ENCODE measurements around the gene GPC1. TPM values are rescaled to one million over a fixed set of nuclear protein-coding genes. Genes with fewer than 3 reads are reported as not detected.

The GPC1 gene
- total and polyA plus RNA-seq, 10 of the 15 experiments (the other 5 are each of a cell fraction or from before 2014, with no cell fraction given) = 0.06 to 0.77 (median 0.23) TPM; not detected in 3

- POLR2A ChIA-PET = no interaction called here
- Histone ChIP-seq H3K36me3 (ENCODE audit: control insufficient read depth in 2 of 2, insufficient read depth in 2 of 2, low read length in 1 of 2) (0 out of 4 replicates have a peak, but pooled peaks cover 0 to 2% of the 10 kb centered on the region in 2 experiments), H4K20me1 (ENCODE audit: control insufficient read depth, insufficient read depth) (no peaks in the 10 kb centered on the region), H3K9ac (ENCODE audit: control insufficient read depth, insufficient read depth, low read length) (no peak overlapping the region), H3K27me3 (replicated peaks in 1 of 2; ENCODE audit: control insufficient read depth in 2 of 2, insufficient read depth in 2 of 2, low read length in 1 of 2) (no peaks in the 10 kb centered on the region), H3K4me1 (ENCODE audit: control insufficient read depth, insufficient read depth, low read length) (no peaks in the 10 kb centered on the region), H3K9me3 (replicated peaks; ENCODE audit: control insufficient read depth, insufficient read depth, low read length) (no peaks in the 10 kb centered on the region), H2AFZ (ENCODE audit: control insufficient read depth, low read depth, low read length) (no peak overlapping the region), H3K4me2 (ENCODE audit: control insufficient read depth, insufficient read depth) (no peak overlapping the region), H3K4me3 (no peak overlapping the region), H3K79me2 (ENCODE audit: control insufficient read depth, insufficient read depth, low read length) (no peaks in the 10 kb centered on the region), H3K27ac (ENCODE audit: control insufficient read depth, insufficient read depth) (no peak overlapping the region)
- RAD21 ChIA-PET (ENCODE audit: unreplicated experiment) = no interaction called here
- in situ Hi-C loops (cut with MboI) = loop anchor here (25.0 kb wide), 1 partner anchor 336 kb away; no protein-coding TSS in a partner anchor
- no peak for FAIRE-seq
- ATAC-seq = no peak
- TF ChIP-seq SMAD1 (IDR thresholded peaks at IDR 0.05; ENCODE audit: low read depth, partially characterized antibody) (no peak), RUNX3 (IDR thresholded peaks at IDR 0.05; ENCODE audit: low read length) (no peak), SMC3 (IDR thresholded peaks at IDR 0.05; ENCODE audit: borderline replicate concordance, low read length) (no peak), BRCA1 (IDR thresholded peaks at IDR 0.05; ENCODE audit: low read depth, low read length) (no peak), CBFB (IDR thresholded peaks at IDR 0.05; ENCODE audit: low read depth) (no peak), ZNF622 (IDR thresholded peaks at IDR 0.05) (no peak), CHD4 (IDR thresholded peaks at IDR 0.05) (no peak), POU2F2 (IDR thresholded peaks at IDR 0.05; ENCODE audit: borderline replicate concordance, low read depth, low read length) (no peak), FOS (IDR thresholded peaks at IDR 0.05; ENCODE audit: borderline replicate concordance, extremely low read depth, insufficient read length) (no peak), KAT2A (conservative IDR thresholded peaks at IDR 0.05; ENCODE audit: control insufficient read depth, low read depth, low read length) (no peak), SUZ12 (IDR thresholded peaks at IDR 0.05; ENCODE audit: unreplicated experiment) (no peak), NFXL1 (IDR thresholded peaks at IDR 0.05; ENCODE audit: borderline replicate concordance) (no peak), IKZF2 (IDR thresholded peaks at IDR 0.05) (no peak), ZSCAN29 (IDR thresholded peaks at IDR 0.05) (no peak), TCF12 (IDR thresholded peaks at IDR 0.05; ENCODE audit: low read depth, low read length) (no peak)
- TF ChIP-seq, protein P1, sequence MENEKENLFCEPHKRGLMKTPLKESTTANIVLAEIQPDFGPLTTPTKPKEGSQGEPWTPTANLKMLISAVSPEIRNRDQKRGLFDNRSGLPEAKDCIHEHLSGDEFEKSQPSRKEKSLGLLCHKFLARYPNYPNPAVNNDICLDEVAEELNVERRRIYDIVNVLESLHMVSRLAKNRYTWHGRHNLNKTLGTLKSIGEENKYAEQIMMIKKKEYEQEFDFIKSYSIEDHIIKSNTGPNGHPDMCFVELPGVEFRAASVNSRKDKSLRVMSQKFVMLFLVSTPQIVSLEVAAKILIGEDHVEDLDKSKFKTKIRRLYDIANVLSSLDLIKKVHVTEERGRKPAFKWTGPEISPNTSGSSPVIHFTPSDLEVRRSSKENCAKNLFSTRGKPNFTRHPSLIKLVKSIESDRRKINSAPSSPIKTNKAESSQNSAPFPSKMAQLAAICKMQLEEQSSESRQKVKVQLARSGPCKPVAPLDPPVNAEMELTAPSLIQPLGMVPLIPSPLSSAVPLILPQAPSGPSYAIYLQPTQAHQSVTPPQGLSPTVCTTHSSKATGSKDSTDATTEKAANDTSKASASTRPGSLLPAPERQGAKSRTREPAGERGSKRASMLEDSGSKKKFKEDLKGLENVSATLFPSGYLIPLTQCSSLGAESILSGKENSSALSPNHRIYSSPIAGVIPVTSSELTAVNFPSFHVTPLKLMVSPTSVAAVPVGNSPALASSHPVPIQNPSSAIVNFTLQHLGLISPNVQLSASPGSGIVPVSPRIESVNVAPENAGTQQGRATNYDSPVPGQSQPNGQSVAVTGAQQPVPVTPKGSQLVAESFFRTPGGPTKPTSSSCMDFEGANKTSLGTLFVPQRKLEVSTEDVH (IDR thresholded peaks at IDR 0.05; ENCODE audit: low read depth, partially characterized antibody) = no peak
- TF ChIP-seq, protein P2, sequence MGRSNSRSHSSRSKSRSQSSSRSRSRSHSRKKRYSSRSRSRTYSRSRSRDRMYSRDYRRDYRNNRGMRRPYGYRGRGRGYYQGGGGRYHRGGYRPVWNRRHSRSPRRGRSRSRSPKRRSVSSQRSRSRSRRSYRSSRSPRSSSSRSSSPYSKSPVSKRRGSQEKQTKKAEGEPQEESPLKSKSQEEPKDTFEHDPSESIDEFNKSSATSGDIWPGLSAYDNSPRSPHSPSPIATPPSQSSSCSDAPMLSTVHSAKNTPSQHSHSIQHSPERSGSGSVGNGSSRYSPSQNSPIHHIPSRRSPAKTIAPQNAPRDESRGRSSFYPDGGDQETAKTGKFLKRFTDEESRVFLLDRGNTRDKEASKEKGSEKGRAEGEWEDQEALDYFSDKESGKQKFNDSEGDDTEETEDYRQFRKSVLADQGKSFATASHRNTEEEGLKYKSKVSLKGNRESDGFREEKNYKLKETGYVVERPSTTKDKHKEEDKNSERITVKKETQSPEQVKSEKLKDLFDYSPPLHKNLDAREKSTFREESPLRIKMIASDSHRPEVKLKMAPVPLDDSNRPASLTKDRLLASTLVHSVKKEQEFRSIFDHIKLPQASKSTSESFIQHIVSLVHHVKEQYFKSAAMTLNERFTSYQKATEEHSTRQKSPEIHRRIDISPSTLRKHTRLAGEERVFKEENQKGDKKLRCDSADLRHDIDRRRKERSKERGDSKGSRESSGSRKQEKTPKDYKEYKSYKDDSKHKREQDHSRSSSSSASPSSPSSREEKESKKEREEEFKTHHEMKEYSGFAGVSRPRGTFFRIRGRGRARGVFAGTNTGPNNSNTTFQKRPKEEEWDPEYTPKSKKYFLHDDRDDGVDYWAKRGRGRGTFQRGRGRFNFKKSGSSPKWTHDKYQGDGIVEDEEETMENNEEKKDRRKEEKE (IDR thresholded peaks at IDR 0.05) = no peak
- TF ChIP-seq, protein P3, sequence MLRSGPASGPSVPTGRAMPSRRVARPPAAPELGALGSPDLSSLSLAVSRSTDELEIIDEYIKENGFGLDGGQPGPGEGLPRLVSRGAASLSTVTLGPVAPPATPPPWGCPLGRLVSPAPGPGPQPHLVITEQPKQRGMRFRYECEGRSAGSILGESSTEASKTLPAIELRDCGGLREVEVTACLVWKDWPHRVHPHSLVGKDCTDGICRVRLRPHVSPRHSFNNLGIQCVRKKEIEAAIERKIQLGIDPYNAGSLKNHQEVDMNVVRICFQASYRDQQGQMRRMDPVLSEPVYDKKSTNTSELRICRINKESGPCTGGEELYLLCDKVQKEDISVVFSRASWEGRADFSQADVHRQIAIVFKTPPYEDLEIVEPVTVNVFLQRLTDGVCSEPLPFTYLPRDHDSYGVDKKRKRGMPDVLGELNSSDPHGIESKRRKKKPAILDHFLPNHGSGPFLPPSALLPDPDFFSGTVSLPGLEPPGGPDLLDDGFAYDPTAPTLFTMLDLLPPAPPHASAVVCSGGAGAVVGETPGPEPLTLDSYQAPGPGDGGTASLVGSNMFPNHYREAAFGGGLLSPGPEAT (IDR thresholded peaks at IDR 0.05; ENCODE audit: low read depth) = no peak
- 88% methylated on average over 13 of the region's 13 CpGs for WGBS (ENCODE audit: insufficient coverage, insufficient replicate concordance, low lambda C conversion rate, missing lambda C conversion rate)
- CTCF ChIA-PET = no interaction called here
- BruUV-seq (replicated peaks) = no TSS peak
- SMC1A ChIA-PET (ENCODE audit: uncharacterized antibody, unreplicated experiment) = no interaction called here
- DNase-seq (ENCODE audit: low read depth, low spot score) = no peak
- intact Hi-C loops (cut with micrococcal nuclease; ENCODE audit: unreplicated experiment) = no loop called here
Observed at GRCh38 chr2:240501531-240501991, 66.1 kb downstream of the GPC1 start.
